Inflammatory macrophage (primary cell): Measurements from ENCODE around the gene TMPRSS4.

Experiments
- DNase-seq, 2 donors: peaks; one replicate each; pipeline ENCODE4 v3.0.0-alpha.2; 2020 to 2022

TMPRSS4 gene

GRCh38 chr11:118081241-118081958, 4.5 kb downstream of the TMPRSS4 start:
- peak; percentile 62 to 75 for DNase-seq

GRCh38 chr11:118082880-118083552, 6.1 kb downstream of the TMPRSS4 start:
- no peak for DNase-seq

GRCh38 chr11:118084247-118084646, 7.4 kb downstream of the TMPRSS4 start:
- DNase-seq, result peak; percentile 89

- no peak for DNase-seq
These were observed 7.8 kb downstream of the TMPRSS4 start for GRCh38 chr11:118084656-118085055.

- DNase-seq, result no peak
These were observed 10.3 kb downstream of the TMPRSS4 start, which contains the start of gene SMIM35 for GRCh38 chr11:118086913-118087768. Gene SMIM35, minus strand, starts transcription at chr11:118086963. Its CDS starts 206 bp downstream, at chr11:118086757.

- DNase-seq, result peak; percentile 5 to 11
These were observed 11.1 kb downstream of the TMPRSS4 start for GRCh38 chr11:118087931-118088330.

GRCh38 chr11:118088531-118088930, 11.7 kb downstream of the TMPRSS4 start:
- DNase-seq, result peak; percentile 30 to 75

GRCh38 chr11:118090545-118091162, 13.8 kb downstream of the TMPRSS4 start:
- no peak for DNase-seq

- DNase-seq, result no peak
These were observed 14.8 kb downstream of the TMPRSS4 start for GRCh38 chr11:118091690-118092089.

- DNase-seq, result no peak
These were observed 16.2 kb downstream of the TMPRSS4 start for GRCh38 chr11:118092907-118093571.

GRCh38 chr11:118095493-118095892, 18.6 kb downstream of the TMPRSS4 start:
- DNase-seq, result peak in 1 of 2 donors; percentile 40

GRCh38 chr11:118095967-118096367, 19.1 kb downstream of the TMPRSS4 start:
- no peak for DNase-seq

- DNase-seq, result no peak
These were observed 22.3 kb downstream of the TMPRSS4 start for GRCh38 chr11:118098996-118099837.

- DNase-seq, result no peak
These were observed 23.1 kb downstream of the TMPRSS4 start for GRCh38 chr11:118099838-118100556.

GRCh38 chr11:118100691-118101232, 23.9 kb downstream of the TMPRSS4 start:
- DNase-seq, result no peak

GRCh38 chr11:118102721-118103261, 25.9 kb downstream of the TMPRSS4 start:
- peak; percentile 60 to 71 for DNase-seq

- DNase-seq, result no peak
These were observed 27.6 kb downstream of the TMPRSS4 start for GRCh38 chr11:118104491-118104890.

GRCh38 chr11:118105657-118106305, 28.9 kb downstream of the TMPRSS4 start:
- DNase-seq, result no peak

- DNase-seq, result no peak
These were observed 30.0 kb downstream of the TMPRSS4 start for GRCh38 chr11:118106789-118107335.
